Thyroid gland (tissue), 4 donors: ENCODE results near the gene PTGFRN.

Experiments used
- POLR2A ChIP-seq, 2 donors: fragments of 450-650 bp; IDR thresholded peaks; one replicate each; pipeline ENCODE4 v1.6.1; 2017; ENCODE audit warnings: antibody characterized with exemption in 2 of 2, mild to moderate bottlenecking in 2 of 2, moderate library complexity in 1 of 2
- TF ChIP-seq, protein P1 (sequence below), 6 experiments: fragments of 200-600 bp in 3 of 6; fragments of 450-650 bp in 3 of 6; sonication (generic) in 3 of 6; IDR thresholded peaks; one replicate each; pipeline ENCODE4 v1.5.1; 2016 to 2019; ENCODE audit warnings: antibody characterized with exemption in 6 of 6, mild to moderate bottlenecking in 2 of 6, inconsistent platforms in 1 of 6, moderate library complexity in 1 of 6

DNA sequence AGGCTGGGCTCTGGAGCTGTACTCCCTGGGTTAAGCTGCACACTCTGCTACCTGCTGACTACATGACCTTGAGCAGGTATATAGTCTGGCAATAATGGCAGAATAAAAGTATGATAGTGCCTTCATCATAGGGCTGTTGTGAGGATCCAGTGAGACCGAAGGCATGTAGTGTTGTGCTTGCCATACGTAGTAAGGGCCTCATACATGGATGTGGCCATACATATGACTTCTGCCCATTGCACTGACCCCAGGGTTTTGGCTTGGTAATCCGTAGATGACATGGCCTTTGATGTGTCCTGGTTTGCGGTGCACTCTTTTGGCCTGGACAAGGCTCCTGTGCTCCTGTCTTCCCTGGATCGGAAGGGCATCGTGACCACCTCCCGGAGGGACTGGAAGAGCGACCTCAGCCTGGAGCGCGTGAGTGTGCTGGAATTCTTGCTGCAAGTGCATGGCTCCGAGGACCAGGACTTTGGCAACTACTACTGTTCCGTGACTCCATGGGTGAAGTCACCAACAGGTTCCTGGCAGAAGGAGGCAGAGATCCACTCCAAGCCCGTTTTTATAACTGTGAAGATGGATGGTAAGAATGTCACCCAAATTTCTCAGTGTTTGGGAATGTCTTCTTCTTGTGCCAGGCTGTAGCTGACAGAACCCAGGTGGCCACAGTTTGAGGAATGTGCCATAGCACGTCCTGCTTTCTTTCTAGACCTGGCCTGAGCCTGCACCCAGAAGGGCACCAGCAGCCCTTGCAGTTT, 74.9 kb downstream of the PTGFRN start:
- no peak for TF ChIP-seq POLR2A (IDR thresholded peaks at IDR 0.05)
- TF ChIP-seq, protein P1, sequence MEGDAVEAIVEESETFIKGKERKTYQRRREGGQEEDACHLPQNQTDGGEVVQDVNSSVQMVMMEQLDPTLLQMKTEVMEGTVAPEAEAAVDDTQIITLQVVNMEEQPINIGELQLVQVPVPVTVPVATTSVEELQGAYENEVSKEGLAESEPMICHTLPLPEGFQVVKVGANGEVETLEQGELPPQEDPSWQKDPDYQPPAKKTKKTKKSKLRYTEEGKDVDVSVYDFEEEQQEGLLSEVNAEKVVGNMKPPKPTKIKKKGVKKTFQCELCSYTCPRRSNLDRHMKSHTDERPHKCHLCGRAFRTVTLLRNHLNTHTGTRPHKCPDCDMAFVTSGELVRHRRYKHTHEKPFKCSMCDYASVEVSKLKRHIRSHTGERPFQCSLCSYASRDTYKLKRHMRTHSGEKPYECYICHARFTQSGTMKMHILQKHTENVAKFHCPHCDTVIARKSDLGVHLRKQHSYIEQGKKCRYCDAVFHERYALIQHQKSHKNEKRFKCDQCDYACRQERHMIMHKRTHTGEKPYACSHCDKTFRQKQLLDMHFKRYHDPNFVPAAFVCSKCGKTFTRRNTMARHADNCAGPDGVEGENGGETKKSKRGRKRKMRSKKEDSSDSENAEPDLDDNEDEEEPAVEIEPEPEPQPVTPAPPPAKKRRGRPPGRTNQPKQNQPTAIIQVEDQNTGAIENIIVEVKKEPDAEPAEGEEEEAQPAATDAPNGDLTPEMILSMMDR (IDR thresholded peaks at IDR 0.05) = no peak
